Stimulated activated CD4-positive, alpha-beta T cell treated with anti-CD3 and anti-CD28 coated beads, Interleukin-2, amount 100 ng/mL, for 24 hours (primary cell): ENCODE data around the gene SETMAR.
"Not testable (repeated sequence)": the region's sequence is repeated elsewhere in the genome, so short reads cannot be mapped to it uniquely, and the experiment has no call there.

ENCODE experiments used
- DNase-seq, 2 donors: peaks; one replicate each; pipeline ENCODE4 v3.0.0-alpha.2; 2020

The SETMAR gene

DNA sequence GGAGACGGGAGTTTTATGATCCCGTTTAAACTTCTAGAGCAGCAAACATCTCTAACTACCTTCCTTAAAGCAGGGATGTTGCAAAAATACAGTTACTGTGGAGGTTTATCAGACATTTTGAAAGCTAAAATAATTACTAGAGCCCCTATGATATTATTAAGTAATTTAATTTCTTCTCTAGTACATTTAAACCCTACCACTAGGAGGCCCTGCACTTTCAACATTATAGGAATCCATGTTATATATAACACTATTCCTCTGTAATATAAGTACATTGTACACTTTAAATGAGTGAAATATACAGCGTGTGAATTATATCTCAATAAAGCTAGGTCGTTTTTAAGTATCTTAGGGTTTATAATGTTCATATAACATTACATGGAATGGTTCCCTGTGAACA, 11.5 kb downstream of the SETMAR start:
- DNase-seq, result no peak

GRCh38 chr3:4320096-4320911, 17.1 kb downstream of the SETMAR start:
- DNase-seq, result no peak

DNA sequence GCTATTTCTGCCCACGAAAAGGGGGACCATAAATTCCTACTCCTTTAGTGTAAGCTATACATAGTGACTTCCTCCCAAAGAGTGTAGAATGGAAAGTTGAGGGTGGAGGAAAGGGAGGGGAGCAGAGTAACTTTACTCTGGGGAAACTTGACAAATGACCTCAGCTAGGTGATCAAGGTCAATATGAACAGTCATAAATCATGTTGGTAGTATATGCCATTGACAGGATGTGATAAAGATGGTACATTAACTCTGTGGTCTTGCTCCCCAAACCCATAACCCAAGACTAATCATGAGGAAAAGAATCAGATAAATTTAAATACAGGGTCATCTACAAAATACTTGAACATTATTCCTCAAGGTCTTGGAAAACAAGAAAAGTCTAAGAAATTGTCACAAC, 18.6 kb downstream of the SETMAR start:
- DNase-seq, result no peak

GRCh38 chr3:4322635-4323034, 19.5 kb downstream of the SETMAR start:
- DNase-seq, result no peak

- DNase-seq, result no peak
Measured at GRCh38 chr3:4323246-4324027, 20.3 kb downstream of the SETMAR start.

GRCh38 chr3:4326868-4327267, 23.7 kb downstream of the SETMAR start:
- no peak for DNase-seq

GRCh38 chr3:4329806-4330205, 26.6 kb downstream of the SETMAR start:
- not testable (repeated sequence) for DNase-seq

- no peak for DNase-seq
Measured at GRCh38 chr3:4332111-4332510, 28.9 kb downstream of the SETMAR start.

DNA sequence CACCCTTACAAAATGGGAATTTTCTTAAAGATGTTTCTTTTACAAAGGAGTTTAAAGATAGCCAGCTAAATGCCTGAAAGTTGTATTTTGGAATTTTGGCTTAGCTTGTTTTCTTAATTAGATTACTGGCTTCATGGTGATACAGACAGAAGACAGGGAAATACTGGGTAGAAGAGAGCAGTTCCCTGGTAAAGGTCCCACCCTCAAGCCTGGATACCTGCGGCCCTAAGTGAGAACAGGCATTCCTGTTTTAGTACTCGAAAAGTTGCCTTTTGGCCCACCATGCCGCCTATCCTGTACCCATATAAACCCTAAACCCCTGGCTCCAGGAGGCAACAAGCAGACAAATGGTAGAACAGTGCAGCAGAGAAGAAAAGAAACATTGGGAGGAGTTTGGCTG, 29.4 kb downstream of the SETMAR start:
- no peak for DNase-seq

GRCh38 chr3:4332991-4333390, 29.8 kb downstream of the SETMAR start:
- no peak for DNase-seq

DNA sequence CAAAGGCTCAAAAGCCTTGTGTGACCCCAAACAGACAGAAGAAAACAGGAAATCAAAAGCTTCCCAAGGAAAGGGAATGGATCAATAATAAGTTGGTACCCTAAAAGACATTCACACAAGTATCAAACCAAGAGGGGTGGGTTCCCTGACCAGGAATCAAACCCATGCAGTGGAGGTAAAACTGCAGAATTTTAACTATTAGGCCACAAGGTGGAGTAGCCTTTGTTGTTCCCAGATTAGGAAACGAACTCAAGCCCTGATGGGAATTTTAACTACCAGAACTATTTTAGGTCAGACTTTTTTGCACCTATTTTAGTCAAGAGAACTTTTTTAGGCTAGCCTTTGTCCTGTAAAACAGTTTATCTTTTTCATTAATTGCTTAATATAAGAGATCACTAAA, 31.4 kb downstream of the SETMAR start:
- DNase-seq, result no peak

DNA sequence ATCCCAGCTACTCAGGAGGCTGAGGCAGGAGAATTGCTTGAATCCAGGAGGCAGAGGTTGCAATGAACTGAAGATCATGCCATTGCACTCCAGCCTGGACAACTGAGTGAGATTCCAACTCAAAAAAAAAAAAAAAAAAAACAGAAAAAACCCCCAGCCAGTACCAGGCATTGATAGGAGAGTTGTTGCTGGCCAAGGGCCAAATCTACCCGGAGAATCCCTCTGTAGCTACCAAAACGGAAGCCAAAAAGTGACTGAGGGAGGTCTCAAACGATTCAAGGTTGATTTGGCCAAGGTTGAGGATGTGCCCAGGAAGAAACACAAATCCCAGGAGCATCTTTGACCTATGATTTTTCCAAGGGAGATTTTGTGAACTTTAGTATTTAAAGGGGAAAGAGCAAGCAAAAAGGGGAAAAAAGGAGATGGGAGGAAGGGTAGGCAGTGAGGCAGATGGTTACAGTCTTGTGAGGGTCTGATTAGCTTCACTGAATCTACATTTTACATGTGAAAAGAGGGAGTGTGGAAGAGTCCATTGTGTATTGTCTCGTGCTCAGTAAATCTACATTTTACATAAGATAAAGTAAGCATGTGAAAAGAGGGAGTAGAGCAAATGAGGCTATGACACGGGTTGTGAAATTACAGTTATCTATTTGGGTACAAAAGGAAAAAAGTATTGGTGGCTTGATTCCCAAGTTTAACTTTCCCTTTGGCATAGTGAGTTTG, 32.8 kb downstream of the SETMAR start:
- no peak for DNase-seq

GRCh38 chr3:4336850-4337546, 33.8 kb downstream of the SETMAR start:
- no peak for DNase-seq

GRCh38 chr3:4338751-4339150, 35.6 kb downstream of the SETMAR start:
- no peak for DNase-seq

DNA sequence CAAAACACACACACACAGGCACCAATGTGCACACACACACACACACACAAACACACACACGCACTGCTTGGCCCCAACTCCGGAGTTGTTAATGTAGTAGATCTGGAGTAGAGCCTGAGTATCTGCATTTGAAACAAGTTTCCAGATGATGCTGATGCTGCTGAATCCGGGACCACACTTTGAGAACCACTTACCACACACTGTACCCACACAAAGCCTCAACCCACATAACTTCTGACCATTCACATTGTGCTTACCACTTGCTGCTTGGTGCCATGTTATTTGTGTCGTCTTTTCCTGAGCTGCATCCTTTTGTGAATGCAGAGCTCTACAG, 36.9 kb downstream of the SETMAR start:
- no peak for DNase-seq

GRCh38 chr3:4340411-4341335, 37.5 kb downstream of the SETMAR start:
- no peak for DNase-seq

DNA sequence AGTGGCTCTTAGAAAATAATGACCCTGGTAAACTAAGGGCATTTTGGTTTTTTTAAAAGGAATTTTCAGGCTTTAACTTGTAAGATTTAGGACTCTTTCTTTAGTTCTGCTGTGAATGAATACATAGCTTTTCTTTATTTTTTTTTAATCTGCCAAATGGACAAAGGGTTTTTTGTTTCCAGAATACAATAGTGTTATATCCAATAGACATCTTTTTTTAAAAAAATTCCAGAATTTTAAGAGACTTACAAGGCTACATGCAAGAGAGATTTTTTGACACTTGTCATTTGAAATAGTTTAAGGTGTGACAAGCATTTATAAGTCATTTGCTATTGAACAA, 38.1 kb downstream of the SETMAR start:
- no peak for DNase-seq

GRCh38 chr3:4343258-4343657, 40.1 kb downstream of the SETMAR start:
- no peak for DNase-seq

GRCh38 chr3:4350789-4351163, 47.6 kb downstream of the SETMAR start:
- DNase-seq, result peak; percentile 20 to 55

GRCh38 chr3:4351164-4351855, 48.1 kb downstream of the SETMAR start:
- peak; percentile 26 to 54 for DNase-seq

DNA sequence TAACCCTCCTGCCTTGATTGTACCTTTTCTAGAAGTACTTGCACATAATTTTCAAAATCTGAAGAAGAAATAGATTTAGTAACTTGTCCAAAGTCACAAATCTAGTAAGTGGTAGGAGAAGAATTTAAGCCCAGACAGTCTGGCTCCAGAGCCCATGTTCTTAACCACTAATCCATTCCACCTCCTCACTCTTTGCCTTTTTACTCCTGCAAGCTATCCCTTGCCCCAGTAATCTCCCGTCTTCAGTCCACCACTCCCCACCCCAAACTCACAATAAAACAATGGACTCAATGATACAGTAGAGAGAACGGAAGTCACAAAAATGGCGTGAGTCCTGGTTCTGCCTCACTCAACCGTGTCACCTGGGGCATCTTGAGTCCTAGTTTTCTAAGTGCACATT, 48.7 kb downstream of the SETMAR start:
- no peak for DNase-seq
